C4-2B (cell line): ENCODE data around the gene ANXA6.

Experiments used
- ZFX ChIP-seq: fragments of 450-650 bp; IDR thresholded peaks from 2 replicates; pipeline ENCODE4 v1.6.1; 2017
- TF ChIP-seq, protein P1 (sequence below): fragments of 450-650 bp; conservative IDR thresholded peaks from 2 replicates; pipeline ENCODE4 v1.5.1; 2017; ENCODE audit warnings: mild to moderate bottlenecking

- TF ChIP-seq, protein P1, sequence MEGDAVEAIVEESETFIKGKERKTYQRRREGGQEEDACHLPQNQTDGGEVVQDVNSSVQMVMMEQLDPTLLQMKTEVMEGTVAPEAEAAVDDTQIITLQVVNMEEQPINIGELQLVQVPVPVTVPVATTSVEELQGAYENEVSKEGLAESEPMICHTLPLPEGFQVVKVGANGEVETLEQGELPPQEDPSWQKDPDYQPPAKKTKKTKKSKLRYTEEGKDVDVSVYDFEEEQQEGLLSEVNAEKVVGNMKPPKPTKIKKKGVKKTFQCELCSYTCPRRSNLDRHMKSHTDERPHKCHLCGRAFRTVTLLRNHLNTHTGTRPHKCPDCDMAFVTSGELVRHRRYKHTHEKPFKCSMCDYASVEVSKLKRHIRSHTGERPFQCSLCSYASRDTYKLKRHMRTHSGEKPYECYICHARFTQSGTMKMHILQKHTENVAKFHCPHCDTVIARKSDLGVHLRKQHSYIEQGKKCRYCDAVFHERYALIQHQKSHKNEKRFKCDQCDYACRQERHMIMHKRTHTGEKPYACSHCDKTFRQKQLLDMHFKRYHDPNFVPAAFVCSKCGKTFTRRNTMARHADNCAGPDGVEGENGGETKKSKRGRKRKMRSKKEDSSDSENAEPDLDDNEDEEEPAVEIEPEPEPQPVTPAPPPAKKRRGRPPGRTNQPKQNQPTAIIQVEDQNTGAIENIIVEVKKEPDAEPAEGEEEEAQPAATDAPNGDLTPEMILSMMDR, result no peak
- no peak for TF ChIP-seq ZFX
Measured at GRCh38 chr5:151058301-151058700, 99.3 kb downstream of the ANXA6 start.
